Measurements from ENCODE around the gene TMPRSS6.

The TMPRSS6 gene

GRCh38 chr22:37019309-37020191, 90.0 kb downstream of the TMPRSS6 start, which contains the start of the genes MPST and TST:
Gene MPST (plus strand): TSS chr22:37019742. CDS start chr22:37019837, 95 bp downstream.
Gene TST (minus strand): TSS chr22:37019447. CDS start chr22:37018732, 715 bp downstream.
- H3K4me3 ChIP-seq (ENCODE audit: low read depth, low read length), result peak within 1 kb of the TSS; percentile 63
- TF ChIP-seq, protein P1, sequence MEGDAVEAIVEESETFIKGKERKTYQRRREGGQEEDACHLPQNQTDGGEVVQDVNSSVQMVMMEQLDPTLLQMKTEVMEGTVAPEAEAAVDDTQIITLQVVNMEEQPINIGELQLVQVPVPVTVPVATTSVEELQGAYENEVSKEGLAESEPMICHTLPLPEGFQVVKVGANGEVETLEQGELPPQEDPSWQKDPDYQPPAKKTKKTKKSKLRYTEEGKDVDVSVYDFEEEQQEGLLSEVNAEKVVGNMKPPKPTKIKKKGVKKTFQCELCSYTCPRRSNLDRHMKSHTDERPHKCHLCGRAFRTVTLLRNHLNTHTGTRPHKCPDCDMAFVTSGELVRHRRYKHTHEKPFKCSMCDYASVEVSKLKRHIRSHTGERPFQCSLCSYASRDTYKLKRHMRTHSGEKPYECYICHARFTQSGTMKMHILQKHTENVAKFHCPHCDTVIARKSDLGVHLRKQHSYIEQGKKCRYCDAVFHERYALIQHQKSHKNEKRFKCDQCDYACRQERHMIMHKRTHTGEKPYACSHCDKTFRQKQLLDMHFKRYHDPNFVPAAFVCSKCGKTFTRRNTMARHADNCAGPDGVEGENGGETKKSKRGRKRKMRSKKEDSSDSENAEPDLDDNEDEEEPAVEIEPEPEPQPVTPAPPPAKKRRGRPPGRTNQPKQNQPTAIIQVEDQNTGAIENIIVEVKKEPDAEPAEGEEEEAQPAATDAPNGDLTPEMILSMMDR (IDR thresholded peaks at IDR 0.05; ENCODE audit: insufficient read depth, low read depth, low read length, missing control alignments), result no peak
- peak; percentile 77 for DNase-seq (ENCODE audit: low read depth)

DNA sequence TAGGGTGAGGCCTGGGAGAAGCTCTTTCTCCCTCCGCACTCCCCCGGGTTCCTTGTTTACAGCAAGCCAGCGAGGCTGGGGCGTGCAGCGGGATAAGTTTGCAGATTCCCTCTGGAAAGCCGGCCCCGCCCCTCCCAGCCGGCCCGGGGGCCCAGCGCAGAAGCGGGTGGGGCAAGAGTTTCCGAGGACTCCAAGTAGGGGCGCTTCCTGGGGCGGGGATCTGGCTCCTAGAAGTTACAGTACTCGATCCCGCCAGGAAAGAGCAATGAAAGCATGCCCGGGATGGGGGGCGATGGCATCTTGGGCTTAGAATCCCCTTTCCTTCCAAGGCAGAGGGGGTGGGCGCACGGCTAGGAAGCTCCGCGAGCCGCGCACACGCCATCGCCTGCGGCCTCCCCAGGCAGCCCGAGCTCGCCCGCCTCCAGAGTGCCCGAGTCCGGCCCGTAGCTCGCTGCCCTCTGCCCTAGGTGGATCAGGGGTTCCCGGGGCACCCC, 90.7 kb downstream of the TMPRSS6 start:
- peak overlapping the region; percentile 51 for H3K4me3 ChIP-seq (ENCODE audit: low read depth, low read length)
- DNase-seq (ENCODE audit: low read depth), result no peak
- TF ChIP-seq, protein P1 (IDR thresholded peaks at IDR 0.05; ENCODE audit: insufficient read depth, low read depth, low read length, missing control alignments), result no peak

DNA sequence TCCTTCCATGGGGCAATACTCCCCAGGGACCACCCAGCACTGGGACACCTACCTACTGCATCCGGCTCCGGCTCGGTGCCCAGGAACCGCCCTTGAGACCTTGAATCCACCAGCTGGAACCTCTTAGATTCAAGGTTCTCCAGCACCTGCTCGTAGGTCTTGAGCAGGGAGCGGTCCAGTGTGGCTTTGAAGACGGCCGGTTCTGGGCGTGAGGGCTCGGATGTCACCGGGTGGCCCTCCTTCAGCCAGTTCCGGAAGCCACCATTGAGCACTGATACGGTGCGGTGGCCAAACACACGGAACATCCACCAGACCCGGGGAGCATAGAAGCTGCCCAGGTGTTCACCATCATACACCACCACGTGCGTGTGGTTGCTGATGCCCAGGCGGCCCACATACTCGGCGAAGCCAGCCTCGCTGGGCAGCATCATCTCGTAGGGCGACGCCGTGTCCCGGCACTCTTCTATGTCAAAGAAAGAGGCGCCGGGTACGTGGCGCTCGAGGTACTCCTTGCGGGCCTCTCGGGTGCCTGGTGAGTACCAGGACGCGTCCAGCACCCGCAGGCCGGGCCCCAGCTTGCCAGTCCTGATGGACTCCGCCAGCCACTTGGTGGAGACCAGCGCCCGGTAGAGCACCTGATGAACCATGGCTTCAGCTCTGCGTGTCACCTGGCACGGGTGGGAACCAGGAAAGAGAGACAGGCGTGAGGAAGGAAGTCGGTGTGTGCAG, 91.3 kb downstream of the TMPRSS6 start:
- H3K4me3 ChIP-seq (ENCODE audit: low read depth, low read length), result 0 out of 2 replicates have a peak overlapping the region, but pooled peaks have one; percentile 51
- no peak for DNase-seq (ENCODE audit: low read depth)
- TF ChIP-seq, protein P1 (IDR thresholded peaks at IDR 0.05; ENCODE audit: insufficient read depth, low read depth, low read length, missing control alignments), result no peak

- TF ChIP-seq, protein P1 (IDR thresholded peaks at IDR 0.05; ENCODE audit: insufficient read depth, low read depth, low read length, missing control alignments), result no peak
- no peak overlapping the region for H3K4me3 ChIP-seq (ENCODE audit: low read depth, low read length)
- DNase-seq (ENCODE audit: low read depth), result no peak
Observed at GRCh38 chr22:37017356-37017755, 92.2 kb downstream of the TMPRSS6 start.

GRCh38 chr22:37016134-37016910, 93.2 kb downstream of the TMPRSS6 start:
- TF ChIP-seq, protein P1 (IDR thresholded peaks at IDR 0.05; ENCODE audit: insufficient read depth, low read depth, low read length, missing control alignments), result no peak
- no peak overlapping the region for H3K4me3 ChIP-seq (ENCODE audit: low read depth, low read length)
- no peak for DNase-seq (ENCODE audit: low read depth)

DNA sequence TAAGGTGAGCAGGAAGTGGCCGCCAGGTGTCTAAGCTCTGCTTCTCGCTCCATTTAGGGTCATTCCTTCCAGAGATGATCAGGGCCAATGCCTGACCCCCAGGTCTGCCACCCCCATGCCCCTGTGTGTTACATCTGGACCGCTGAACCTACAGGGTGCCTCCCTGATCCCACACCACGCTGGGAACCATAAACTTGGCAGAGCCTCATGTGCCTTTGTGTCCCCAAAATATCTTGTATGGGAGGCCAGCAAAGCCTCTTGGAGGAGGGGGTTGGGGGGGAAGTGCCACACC, 94.0 kb downstream of the TMPRSS6 start:
- DNase-seq (ENCODE audit: low read depth), result no peak
- TF ChIP-seq, protein P1 (IDR thresholded peaks at IDR 0.05; ENCODE audit: insufficient read depth, low read depth, low read length, missing control alignments), result no peak
- H3K4me3 ChIP-seq (ENCODE audit: low read depth, low read length), result no peak overlapping the region
